GM12891 (cell line): ENCODE data around the gene CLPTM1L.

Source experiments
- PAX5 ChIP-seq: IDR thresholded peaks from 2 replicates; pipeline ENCODE4 v1.6.1; 2011; ENCODE audit warnings: low read length, moderate library complexity, mild to moderate bottlenecking; ENCODE audit not compliant: insufficient read depth, severe bottlenecking
- POLR2A ChIP-seq: IDR thresholded peaks from 2 replicates; pipeline ENCODE4 v1.6.1; 2011; ENCODE audit warnings: low read depth, low read length, control low read depth
- POLR2AphosphoS5 ChIP-seq: IDR thresholded peaks from 2 replicates; pipeline ENCODE4 v1.6.1; 2011; ENCODE audit warnings: low read depth, low read length, control low read depth
- POU2F2 ChIP-seq: IDR thresholded peaks from 2 replicates; pipeline ENCODE4 v1.6.1; 2011; ENCODE audit warnings: low read depth, mild to moderate bottlenecking, control low read depth, low read length, moderate library complexity
- SPI1 ChIP-seq: IDR thresholded peaks from 2 replicates; pipeline ENCODE4 v1.6.1; 2011; ENCODE audit warnings: low read depth, low read length, control low read depth
- TAF1 ChIP-seq: IDR thresholded peaks from 2 replicates; pipeline ENCODE4 v1.6.1; 2011; ENCODE audit warnings: low read depth, low read length, control low read depth

- TF ChIP-seq POU2F2, result no peak
- no peak for TF ChIP-seq POLR2A
- TF ChIP-seq POLR2AphosphoS5, result no peak
- TF ChIP-seq SPI1, result no peak
- TF ChIP-seq TAF1, result no peak
- no peak for TF ChIP-seq PAX5
Observed at GRCh38 chr5:1378096-1378495, 33.2 kb upstream of the CLPTM1L start.
